ENCODE measurements around the gene SLC12A7. TPM values are rescaled to one million over a fixed set of nuclear protein-coding genes. Genes with fewer than 3 reads are reported as not detected.
A peak's percentile ranks its signal among the peaks of the same experiment; 100 is the strongest.

The SLC12A7 gene
- total and polyA plus RNA-seq, 7 donors, result 7.2 to 54.3 (median 16.8) TPM

- TF ChIP-seq POLR2A (IDR thresholded peaks at IDR 0.05), result no peak
- no peak for TF ChIP-seq POLR2AphosphoS5 (IDR thresholded peaks at IDR 0.05)
- no peak for TF ChIP-seq CTCF (IDR thresholded peaks at IDR 0.05)
- no peak for TF ChIP-seq EP300 (IDR thresholded peaks at IDR 0.05)
- no peak overlapping the region for H3K4me3 ChIP-seq
- H3K9me3 ChIP-seq, result no peaks in the 10 kb centered on the region
- peak overlapping the region; percentile 55 to 77 (median 66) for H3K27ac ChIP-seq
- peaks cover 0 to 81% (median 74%) of the 10 kb centered on the region in 4 donors for H3K4me1 ChIP-seq
- intact Hi-C loops (cut with DNase I), result no loop called here
- H3K27me3 ChIP-seq, result no peaks in the 10 kb centered on the region
- 11 to 28% methylated on average over 19 of the region's 19 CpGs for WGBS, 2 donors
- DNase-seq, result no peak
- no peaks in the 10 kb centered on the region for H3K36me3 ChIP-seq
Measured at GRCh38 chr5:1105350-1106265, 6.3 kb downstream of the SLC12A7 start.

GRCh38 chr5:1104327-1105006 lies 7.4 kb downstream of the SLC12A7 start:
- WGBS, 2 donors, result 24 to 34% methylated on average over 27 of the region's 27 CpGs
- Histone ChIP-seq H3K4me3 (peak overlapping the region in 2 of 4 donors; percentile 19 to 28), H3K4me1 (peaks cover 0 to 81% (median 71%) of the 10 kb centered on the region in 4 donors), H3K36me3 (no peaks in the 10 kb centered on the region), H3K27me3 (no peaks in the 10 kb centered on the region), H3K27ac (peak overlapping the region; percentile 55 to 77 (median 66)), H3K9me3 (no peaks in the 10 kb centered on the region)
- TF ChIP-seq POLR2AphosphoS5 (IDR thresholded peaks at IDR 0.05) (peak in 1 of 4 donors; percentile 39), POLR2A (IDR thresholded peaks at IDR 0.05) (no peak)
- intact Hi-C loops (cut with DNase I), result no loop called here
- DNase-seq, result no peak

GRCh38 chr5:1103505-1104326 lies 8.1 kb downstream of the SLC12A7 start:
- Histone ChIP-seq H3K27ac (peak overlapping the region; percentile 55 to 77 (median 66)), H3K9me3 (no peaks in the 10 kb centered on the region), H3K4me3 (peak overlapping the region in 2 of 4 donors; percentile 19 to 28), H3K4me1 (peaks cover 0 to 85% (median 75%) of the 10 kb centered on the region in 4 donors), H3K27me3 (no peaks in the 10 kb centered on the region), H3K36me3 (no peaks in the 10 kb centered on the region)
- no peak for TF ChIP-seq POLR2A (IDR thresholded peaks at IDR 0.05)
- peak in 2 of 4 donors; percentile 21 to 60 for TF ChIP-seq POLR2AphosphoS5 (IDR thresholded peaks at IDR 0.05)
- peak; percentile 89 for DNase-seq
- intact Hi-C loops (cut with DNase I), result no loop called here
- 9 to 26% methylated on average over 33 of the region's 33 CpGs for WGBS, 2 donors

- 56 to 68% methylated on average over 11 of the region's 11 CpGs for WGBS, 2 donors
- intact Hi-C loops (cut with DNase I), result no loop called here
- H3K36me3 ChIP-seq, result no peaks in the 10 kb centered on the region
- no peak for DNase-seq
- H3K4me1 ChIP-seq, result peaks cover 0 to 86% (median 75%) of the 10 kb centered on the region in 4 donors
- H3K27ac ChIP-seq, result peak overlapping the region; percentile 1 to 77 (median 66)
- no peaks in the 10 kb centered on the region for H3K27me3 ChIP-seq
- no peaks in the 10 kb centered on the region for H3K9me3 ChIP-seq
- no peak for TF ChIP-seq POLR2A (IDR thresholded peaks at IDR 0.05)
- no peak for TF ChIP-seq CTCF (IDR thresholded peaks at IDR 0.05)
- TF ChIP-seq EP300 (IDR thresholded peaks at IDR 0.05), result no peak
- no peak for TF ChIP-seq POLR2AphosphoS5 (IDR thresholded peaks at IDR 0.05)
- H3K4me3 ChIP-seq, result no peak overlapping the region
Measured at GRCh38 chr5:1103093-1103492, 8.8 kb downstream of the SLC12A7 start.

GRCh38 chr5:1101961-1102713 lies 9.7 kb downstream of the SLC12A7 start:
- Histone ChIP-seq H3K27me3 (no peaks in the 10 kb centered on the region), H3K9me3 (no peaks in the 10 kb centered on the region), H3K4me1 (peaks cover 0 to 84% (median 71%) of the 10 kb centered on the region in 4 donors), H3K36me3 (no peaks in the 10 kb centered on the region), H3K4me3 (no peak overlapping the region), H3K27ac (peak overlapping the region; percentile 1 to 77 (median 66))
- TF ChIP-seq POLR2AphosphoS5 (IDR thresholded peaks at IDR 0.05), result no peak
- TF ChIP-seq EP300 (IDR thresholded peaks at IDR 0.05), result no peak
- no peak for TF ChIP-seq POLR2A (IDR thresholded peaks at IDR 0.05)
- no peak for TF ChIP-seq CTCF (IDR thresholded peaks at IDR 0.05)
- intact Hi-C loops (cut with DNase I), result no loop called here
- DNase-seq, result peak; percentile 77
- WGBS, 2 donors, result 49% methylated on average over 23 of the region's 23 CpGs

Measured in sigmoid colon (tissue), 7 donors.